Trophoblast cell (in vitro differentiated cells and primary cell): ENCODE measurements around the gene C15orf40.
A peak's percentile ranks its signal among the peaks of the same experiment; 100 is the strongest.

Experiments used
- DNase-seq, 2 donors: peaks; one replicate each; pipeline ENCODE4 v3.0.0-alpha.2; 2016
- H2AFZ ChIP-seq: 2 replicates; pipeline ENCODE4 v1.6.1; 2013; ENCODE audit warnings: low read length, moderate library complexity, mild to moderate bottlenecking; ENCODE audit not compliant: insufficient read depth, poor library complexity
- H2AK5ac ChIP-seq: 2 replicates; pipeline ENCODE4 v1.6.1; 2013; ENCODE audit warnings: mild to moderate bottlenecking, low read length
- H2BK120ac ChIP-seq: 2 replicates; pipeline ENCODE4 v1.6.1; 2013; ENCODE audit warnings: low read length, mild to moderate bottlenecking, moderate library complexity; ENCODE audit not compliant: insufficient read depth, poor library complexity
- H2BK12ac ChIP-seq: 2 replicates; pipeline ENCODE4 v1.6.1; 2013; ENCODE audit warnings: mild to moderate bottlenecking, low read length, moderate library complexity
- H2BK5ac ChIP-seq: 2 replicates; pipeline ENCODE4 v1.6.1; 2013; ENCODE audit warnings: low read length, low read depth, moderate library complexity, mild to moderate bottlenecking; ENCODE audit not compliant: poor library complexity
- H3K14ac ChIP-seq: 2 replicates; pipeline ENCODE4 v1.6.1; 2013; ENCODE audit warnings: mild to moderate bottlenecking, low read length
- H3K18ac ChIP-seq: 2 replicates; pipeline ENCODE4 v1.6.1; 2013; ENCODE audit warnings: mild to moderate bottlenecking, low read length
- H3K23ac ChIP-seq: 2 replicates; pipeline ENCODE4 v1.6.1; 2013; ENCODE audit warnings: low read length
- H3K27ac ChIP-seq: 2 replicates; pipeline ENCODE4 v1.5.1; 2013; ENCODE audit warnings: low read depth, mild to moderate bottlenecking, inconsistent platforms, low read length, moderate library complexity
- H3K27me3 ChIP-seq: 2 replicates; pipeline ENCODE4 v1.6.1; 2013; ENCODE audit warnings: inconsistent platforms, mild to moderate bottlenecking, low read length, moderate library complexity; ENCODE audit not compliant: insufficient read depth
- H3K36me3 ChIP-seq, 2 experiments: 1 replicate in 1 of 2; 2 replicates in 1 of 2; pipeline ENCODE4 v1.6.1; 2013; ENCODE audit warnings: low read length in 2 of 2, mild to moderate bottlenecking in 2 of 2, moderate library complexity in 1 of 2; ENCODE audit not compliant: insufficient read depth in 2 of 2, control insufficient read depth in 1 of 2
- H3K4ac ChIP-seq: 2 replicates; pipeline ENCODE4 v1.6.1; 2013; ENCODE audit warnings: low read depth, mild to moderate bottlenecking, low read length, moderate library complexity
- H3K4me1 ChIP-seq, 2 experiments: 1 replicate in 1 of 2; 2 replicates in 1 of 2; pipeline ENCODE4 v1.6.1; 2013; ENCODE audit warnings: low read length in 2 of 2, mild to moderate bottlenecking in 2 of 2, moderate library complexity in 1 of 2; ENCODE audit not compliant: insufficient read depth in 2 of 2, control insufficient read depth in 1 of 2
- H3K4me2 ChIP-seq: 2 replicates; pipeline ENCODE4 v1.6.1; 2013; ENCODE audit warnings: inconsistent platforms, mild to moderate bottlenecking, low read length, moderate library complexity
- H3K4me3 ChIP-seq: 2 replicates; pipeline ENCODE4 v1.5.1; 2013; ENCODE audit warnings: mild to moderate bottlenecking, low read depth, low read length, inconsistent platforms
- H3K79me1 ChIP-seq: one replicate; pipeline ENCODE4 v1.6.1; 2013; ENCODE audit warnings: low read length
- H3K79me2 ChIP-seq: 2 replicates; pipeline ENCODE4 v1.6.1; 2013; ENCODE audit warnings: low read length, mild to moderate bottlenecking; ENCODE audit not compliant: control insufficient read depth, insufficient read depth, poor library complexity
- H3K9ac ChIP-seq: 2 replicates; pipeline ENCODE4 v1.6.1; 2013; ENCODE audit warnings: mild to moderate bottlenecking, low read length
- H3K9me3 ChIP-seq: 2 replicates; pipeline ENCODE4 v1.6.1; 2013; ENCODE audit warnings: low read depth, mild to moderate bottlenecking, control low read depth, inconsistent platforms, low read length; ENCODE audit not compliant: insufficient read depth
- H4K12ac ChIP-seq: 2 replicates; pipeline ENCODE4 v1.6.1; 2013; ENCODE audit warnings: low read depth, mild to moderate bottlenecking, low read length, moderate library complexity
- H4K8ac ChIP-seq: 2 replicates; pipeline ENCODE4 v1.6.1; 2013; ENCODE audit warnings: low read depth, mild to moderate bottlenecking, low read length, moderate library complexity
- H4K91ac ChIP-seq: one replicate; pipeline ENCODE4 v1.6.1; 2013; ENCODE audit warnings: low read depth, mild to moderate bottlenecking, low read length, moderate library complexity
- WGBS: extraction: QIAGEN DNeasy Blood & Tissue Kit; methylation state at CpG from one replicate; pipeline ENCODE4 v1.1.7; 2013; ENCODE audit warnings: missing lambda C conversion rate; ENCODE audit not compliant: insufficient read length, insufficient coverage; ENCODE audit errors: extremely low coverage; 5-methylcytosine and 5-hydroxymethylcytosine counted together

The C15orf40 gene

GRCh38 chr15:82959423-82959822 is 52.0 kb downstream of the C15orf40 start:
- H3K14ac ChIP-seq = no peak overlapping the region
- no peaks in the 10 kb centered on the region for H3K79me1 ChIP-seq
- H2AFZ ChIP-seq = no peak overlapping the region
- no peaks in the 10 kb centered on the region for H3K4me1 ChIP-seq
- H3K27ac ChIP-seq = no peak overlapping the region
- H3K9ac ChIP-seq = no peak overlapping the region
- H4K8ac ChIP-seq = no peak overlapping the region
- H3K4me3 ChIP-seq = no peak overlapping the region
- no peaks in the 10 kb centered on the region for H3K9me3 ChIP-seq
- no peak overlapping the region for H3K4ac ChIP-seq
- no peak overlapping the region for H2BK5ac ChIP-seq
- no peaks in the 10 kb centered on the region for H3K79me2 ChIP-seq
- no peak overlapping the region for H4K12ac ChIP-seq
- no peaks in the 10 kb centered on the region for H3K36me3 ChIP-seq
- no peaks in the 10 kb centered on the region for H3K27me3 ChIP-seq
- no peak overlapping the region for H4K91ac ChIP-seq
- no peak for DNase-seq
- H3K4me2 ChIP-seq = no peak overlapping the region
- no peak overlapping the region for H3K23ac ChIP-seq
- H2BK12ac ChIP-seq = no peak overlapping the region
- no peak overlapping the region for H3K18ac ChIP-seq
- no peak overlapping the region for H2BK120ac ChIP-seq
- WGBS = no CpG with 5 or more reads among the region's 5 CpGs
- no peak overlapping the region for H2AK5ac ChIP-seq

GRCh38 chr15:82958638-82959037 is 52.8 kb downstream of the C15orf40 start:
- no peak overlapping the region for H4K12ac ChIP-seq
- no peaks in the 10 kb centered on the region for H3K79me1 ChIP-seq
- no CpG with 5 or more reads among the region's 1 CpG for WGBS
- H3K36me3 ChIP-seq = no peaks in the 10 kb centered on the region
- no peak overlapping the region for H3K23ac ChIP-seq
- H3K9me3 ChIP-seq = no peaks in the 10 kb centered on the region
- H3K4me2 ChIP-seq = no peak overlapping the region
- H3K9ac ChIP-seq = no peak overlapping the region
- no peaks in the 10 kb centered on the region for H3K27me3 ChIP-seq
- no peak overlapping the region for H3K4ac ChIP-seq
- no peaks in the 10 kb centered on the region for H3K79me2 ChIP-seq
- no peak overlapping the region for H2AK5ac ChIP-seq
- no peak overlapping the region for H3K27ac ChIP-seq
- no peak for DNase-seq
- no peaks in the 10 kb centered on the region for H3K4me1 ChIP-seq
- no peak overlapping the region for H3K18ac ChIP-seq
- H2BK120ac ChIP-seq = no peak overlapping the region
- no peak overlapping the region for H4K91ac ChIP-seq
- no peak overlapping the region for H2AFZ ChIP-seq
- no peak overlapping the region for H4K8ac ChIP-seq
- no peak overlapping the region for H2BK5ac ChIP-seq
- no peak overlapping the region for H2BK12ac ChIP-seq
- no peak overlapping the region for H3K14ac ChIP-seq
- no peak overlapping the region for H3K4me3 ChIP-seq

GRCh38 chr15:82952158-82953081 is 59.0 kb downstream of the C15orf40 start, which contains the start of gene HOMER2:
TSS of gene HOMER2 (minus strand) at chr15:82952720. CDS start at chr15:82952535, 185 bp downstream.
- Histone ChIP-seq H4K91ac (no peak within 1 kb of the TSS), H3K79me1 (no peaks in the 10 kb centered on the region), H3K23ac (no peak within 1 kb of the TSS), H4K8ac (no peak within 1 kb of the TSS), H3K79me2 (no peaks in the 10 kb centered on the region), H3K36me3 (no peaks in the 10 kb centered on the region), H3K9ac (peak within 1 kb of the TSS; percentile 59), H2BK120ac (no peak within 1 kb of the TSS), H3K18ac (no peak within 1 kb of the TSS), H3K4me2 (peak within 1 kb of the TSS; percentile 78), H2BK12ac (no peak within 1 kb of the TSS), H3K14ac (no peak within 1 kb of the TSS), H2BK5ac (no peak within 1 kb of the TSS), H3K4me1 (peaks cover 3% of the 10 kb centered on the region in 2 experiments), H2AFZ (no peak within 1 kb of the TSS), H3K4me3 (peak within 1 kb of the TSS; percentile 68), H4K12ac (no peak within 1 kb of the TSS), H3K27ac (no peak within 1 kb of the TSS), H2AK5ac (no peak within 1 kb of the TSS), H3K9me3 (no peaks in the 10 kb centered on the region), H3K27me3 (peaks cover 27% of the 10 kb centered on the region), H3K4ac (no peak within 1 kb of the TSS)
- no CpG with 5 or more reads among the region's 119 CpGs for WGBS
- no peak for DNase-seq

GRCh38 chr15:82951472-82952157 is 59.8 kb downstream of the C15orf40 start:
- H2BK12ac ChIP-seq = no peak overlapping the region
- no peak overlapping the region for H4K91ac ChIP-seq
- no peaks in the 10 kb centered on the region for H3K79me1 ChIP-seq
- H2AFZ ChIP-seq = no peak overlapping the region
- H3K27me3 ChIP-seq = peaks cover 27% of the 10 kb centered on the region
- H2BK5ac ChIP-seq = no peak overlapping the region
- H3K9me3 ChIP-seq = no peaks in the 10 kb centered on the region
- H3K4ac ChIP-seq = no peak overlapping the region
- no peak overlapping the region for H3K23ac ChIP-seq
- H2AK5ac ChIP-seq = no peak overlapping the region
- no CpG with 5 or more reads among the region's 13 CpGs for WGBS
- H3K18ac ChIP-seq = no peak overlapping the region
- H3K9ac ChIP-seq = no peak overlapping the region
- H3K4me3 ChIP-seq = peak overlapping the region; percentile 68
- H4K8ac ChIP-seq = no peak overlapping the region
- no peak overlapping the region for H2BK120ac ChIP-seq
- H3K79me2 ChIP-seq = no peaks in the 10 kb centered on the region
- DNase-seq = no peak
- no peak overlapping the region for H3K27ac ChIP-seq
- peaks cover 3% of the 10 kb centered on the region in 2 experiments for H3K4me1 ChIP-seq
- H4K12ac ChIP-seq = no peak overlapping the region
- H3K4me2 ChIP-seq = peak overlapping the region; percentile 78
- no peak overlapping the region for H3K14ac ChIP-seq
- H3K36me3 ChIP-seq = no peaks in the 10 kb centered on the region
